Subcutaneous adipose tissue (tissue), 4 donors: Measurements from ENCODE around the gene OR52I2. TPM values are rescaled to one million over a fixed set of nuclear protein-coding genes. Genes with fewer than 3 reads are reported as not detected.

Experiments used
- CTCF ChIP-seq: fragments of 450-650 bp; IDR thresholded peaks from one replicate; pipeline ENCODE4 v1.5.1; 2016; ENCODE audit warnings: low read depth, mild to moderate bottlenecking, control low read depth, antibody characterized with exemption, moderate library complexity
- total RNA-seq, 4 donors: library from RNA; depleted of rRNA; stranded (reverse); fragments of >200 nt; gene quantifications; one replicate each; pipeline ENCODE4 v1.1.0, GENCODE V29; 2016

Gene OR52I2
- total RNA-seq, 4 donors from 2014 or later = not detected

GRCh38 chr11:4578624-4579023 lies 2.9 kb upstream of the OR52I2 start:
- TF ChIP-seq CTCF = no peak

- no peak for TF ChIP-seq CTCF
Measured at GRCh38 chr11:4580124-4580523, 1.4 kb upstream of the OR52I2 start.

- TF ChIP-seq CTCF = no peak
Measured at GRCh38 chr11:4589017-4589416, 7.5 kb downstream of the OR52I2 start.

GRCh38 chr11:4593739-4594138 lies 12.2 kb downstream of the OR52I2 start, which contains the start of gene OR52I1:
Gene OR52I1, plus strand, starts transcription at chr11:4594039. Its CDS starts 0 bp downstream, at chr11:4594039.
- no peak for TF ChIP-seq CTCF

- TF ChIP-seq CTCF = no peak
Measured at GRCh38 chr11:4605057-4605456, 23.5 kb downstream of the OR52I2 start.

GRCh38 chr11:4606231-4607015 lies 24.9 kb downstream of the OR52I2 start:
- no peak for TF ChIP-seq CTCF

- no peak for TF ChIP-seq CTCF
Measured at GRCh38 chr11:4607096-4607495, 25.6 kb downstream of the OR52I2 start.
